HFFc6 (cell line): ENCODE results near the gene CBY3. TPM values are rescaled to one million over a fixed set of nuclear protein-coding genes. Genes with fewer than 3 reads are reported as not detected.

Experiments used
- DNase-seq: peaks from one replicate; pipeline ENCODE4 v3.0.0-alpha.2; 2018
- H3K27ac Mint-ChIP-seq: 2 replicates; pipeline ENCODE4 v1.8.0; 2020; ENCODE audit warnings: mild to moderate bottlenecking, mixed read lengths
- H3K27me3 Mint-ChIP-seq: 2 replicates; pipeline ENCODE4 v1.8.0; 2021; ENCODE audit warnings: mild to moderate bottlenecking, moderate library complexity, mixed read lengths; ENCODE audit not compliant: insufficient read depth
- H3K36me3 Mint-ChIP-seq: 2 replicates; pipeline ENCODE4 v1.8.0; 2021; ENCODE audit warnings: low read depth, mixed read lengths
- H3K4me1 Mint-ChIP-seq: 2 replicates; pipeline ENCODE4 v1.8.0; 2020; ENCODE audit warnings: low read depth, mixed read lengths
- H3K4me3 Mint-ChIP-seq: 2 replicates; pipeline ENCODE4 v1.8.0; 2020; ENCODE audit warnings: mild to moderate bottlenecking, moderate library complexity, mixed read lengths
- H3K9me3 Mint-ChIP-seq: 2 replicates; pipeline ENCODE4 v1.8.0; 2020; ENCODE audit warnings: mild to moderate bottlenecking, mixed read lengths
- CTCF ChIP-seq: fragments of 200-600 bp; sonication (generic); IDR thresholded peaks from 2 replicates; pipeline ENCODE4 v1.5.0; 2021; ENCODE audit warnings: antibody characterized with exemption, mild to moderate bottlenecking
- long read RNA-seq: library from polyadenylated mRNA; unstranded; transcript quantifications from one replicate; pipeline ENCODE4 v2.0.0, GENCODE V29; 2019
- total RNA-seq, 6 experiments: library from RNA; stranded (reverse); fragmentation: NEBNext Ultra II Directional; extraction: Animal tissue kit (Norgen Biotek cat#: 25700); gene quantifications; 2 replicates in 1 of 6; 3 replicates in 5 of 6; pipeline ENCODE4 v1.2.3, GENCODE V29; 2021

The CBY3 gene
- not detected for total RNA-seq
- long read RNA-seq: 0 reads

DNA sequence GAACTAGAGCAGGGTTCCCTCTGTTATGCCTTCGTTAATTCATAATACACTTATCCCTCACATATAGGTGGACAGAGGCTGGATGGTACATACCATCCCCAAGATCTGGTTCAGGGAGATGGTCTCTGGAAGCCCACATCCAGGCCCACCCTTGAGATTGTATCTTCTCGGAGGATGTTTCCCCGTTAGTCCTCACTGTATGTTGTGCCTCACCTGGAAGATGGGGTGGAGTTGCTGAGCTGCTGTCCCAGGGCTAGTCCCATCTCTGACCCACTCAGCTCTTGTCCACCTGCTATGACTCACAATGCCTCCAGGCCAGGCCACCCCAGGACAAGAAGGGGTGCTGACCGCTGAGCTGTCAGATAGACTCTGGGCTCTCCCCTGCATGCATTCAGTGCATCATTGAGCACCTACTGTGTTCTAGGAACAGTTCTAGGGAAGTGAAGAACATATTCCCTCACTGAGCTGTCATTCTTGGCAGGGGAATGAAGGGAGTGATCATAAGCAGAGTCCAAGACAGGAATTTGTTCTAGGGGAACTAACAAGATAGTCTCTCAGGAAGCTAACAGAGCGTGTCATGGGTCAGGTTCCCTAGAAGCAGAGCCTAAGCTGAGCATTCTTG lies at the start of gene CBY3:
Gene CBY3, minus strand, starts transcription at position 255 of the 622 bp plus-strand sequence. Its CDS starts 116 bp downstream, at position 139.
- H3K4me1 Mint-ChIP-seq: peaks cover 8% of the 10 kb centered on the region; the same call in 1 of the 2 replicates
- no peaks in the 10 kb centered on the region for H3K36me3 Mint-ChIP-seq
- no peak within 1 kb of the TSS; the same call in 1 of the 2 replicates for H3K4me3 Mint-ChIP-seq
- H3K27me3 Mint-ChIP-seq: no peaks in the 10 kb centered on the region; the same call in 1 of the 2 replicates
- no peak within 1 kb of the TSS for H3K27ac Mint-ChIP-seq
- TF ChIP-seq CTCF: no peak
- H3K9me3 Mint-ChIP-seq: no peaks in the 10 kb centered on the region
- peak; percentile 21 for DNase-seq

DNA sequence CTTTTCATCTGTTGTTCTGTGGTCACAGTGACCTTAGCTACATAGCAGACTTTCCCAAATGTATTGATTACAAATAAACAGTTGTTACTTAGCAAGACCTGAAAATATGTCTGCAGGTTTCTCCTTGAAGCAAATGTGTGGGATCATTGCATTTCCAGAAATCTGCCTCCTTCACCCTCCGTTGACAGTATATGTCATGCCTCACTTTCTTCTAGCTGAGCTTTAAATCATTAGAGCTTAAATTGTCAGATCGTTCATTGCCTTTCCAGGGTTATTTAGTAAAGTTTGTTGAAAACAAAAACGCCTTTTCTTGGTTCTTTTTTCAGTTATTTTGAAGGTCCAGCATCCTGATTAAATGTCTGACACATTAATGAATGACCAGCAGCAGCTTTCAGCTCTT lies 49.5 kb upstream of the CBY3 start:
- Mint-ChIP-seq H3K36me3 (peaks cover 36% of the 10 kb centered on the region), H3K27me3 (no peaks in the 10 kb centered on the region), H3K9me3 (no peaks in the 10 kb centered on the region), H3K27ac (peak overlapping the region; percentile 27; the same call in 1 of the 2 replicates), H3K4me1 (peaks cover 30% of the 10 kb centered on the region), H3K4me3 (no peak overlapping the region)
- DNase-seq: no peak
- no peak for TF ChIP-seq CTCF

DNA sequence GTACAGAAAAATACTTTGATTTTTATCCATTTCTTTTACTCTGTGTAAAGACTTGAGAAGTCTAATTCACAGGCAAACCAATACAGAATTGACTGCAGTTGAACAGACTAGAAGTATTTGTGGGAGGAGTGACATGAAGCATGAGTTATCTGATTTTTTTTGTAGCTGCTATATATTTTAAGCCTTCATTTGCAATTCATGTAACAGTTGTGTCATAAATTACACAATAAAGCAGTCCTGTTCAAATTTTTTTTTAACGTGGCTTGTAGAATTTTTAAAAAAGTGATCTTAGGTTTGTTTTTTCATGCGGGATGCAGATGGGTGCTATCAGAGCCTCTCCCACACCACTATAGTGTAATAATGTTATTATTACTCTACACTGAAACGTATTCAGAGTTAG lies 48.9 kb upstream of the CBY3 start:
- TF ChIP-seq CTCF: no peak
- H3K27me3 Mint-ChIP-seq: no peaks in the 10 kb centered on the region
- peaks cover 29% of the 10 kb centered on the region for H3K4me1 Mint-ChIP-seq
- peaks cover 36% of the 10 kb centered on the region for H3K36me3 Mint-ChIP-seq
- no peaks in the 10 kb centered on the region for H3K9me3 Mint-ChIP-seq
- no peak overlapping the region for H3K4me3 Mint-ChIP-seq
- H3K27ac Mint-ChIP-seq: peak overlapping the region; percentile 10; the same call in 1 of the 2 replicates
- DNase-seq: no peak

GRCh38 chr5:179729303-179729702 lies 48.5 kb upstream of the CBY3 start:
- H3K27ac Mint-ChIP-seq: no peak overlapping the region
- H3K4me1 Mint-ChIP-seq: peaks cover 24% of the 10 kb centered on the region
- no peak overlapping the region for H3K4me3 Mint-ChIP-seq
- no peak for DNase-seq
- no peak for TF ChIP-seq CTCF
- H3K36me3 Mint-ChIP-seq: peaks cover 41% of the 10 kb centered on the region
- no peaks in the 10 kb centered on the region for H3K27me3 Mint-ChIP-seq
- no peaks in the 10 kb centered on the region for H3K9me3 Mint-ChIP-seq

- no peaks in the 10 kb centered on the region for H3K27me3 Mint-ChIP-seq
- peaks cover 61% of the 10 kb centered on the region for H3K36me3 Mint-ChIP-seq
- no peak for TF ChIP-seq CTCF
- no peaks in the 10 kb centered on the region for H3K9me3 Mint-ChIP-seq
- H3K4me3 Mint-ChIP-seq: no peak overlapping the region
- peak overlapping the region; percentile 24; the same call in 1 of the 2 replicates for H3K27ac Mint-ChIP-seq
- DNase-seq: no peak
- peaks cover 18% of the 10 kb centered on the region for H3K4me1 Mint-ChIP-seq
These were observed 46.3 kb upstream of the CBY3 start for GRCh38 chr5:179727106-179727505.
